Calu3 (cell line): Measurements from ENCODE around the gene ATG12. TPM values are rescaled to one million over a fixed set of nuclear protein-coding genes. Genes with fewer than 3 reads are reported as not detected.

Experiments
- BruUV-seq: library from RNA; stranded (reverse); fragments of 400-500 nt; replicated peaks from 2 replicates; lab custom pipeline; 2021; lab: Mats Ljungman, UMichigan
- CTCF ChIA-PET: fragments of 300-600 bp; sonication (Branson Sonifier 250); formaldehyde crosslinking; loops from one replicate; lab custom pipeline; 2022; ENCODE audit warnings: antibody characterized with exemption; lab: Charles Lee
- DNase-seq: peaks from one replicate; pipeline ENCODE4 v3.0.0; 2022
- H3K27ac Mint-ChIP-seq: one replicate; pipeline ENCODE4 v1.8.0; 2022; ENCODE audit warnings: mixed read lengths; ENCODE audit not compliant: unreplicated experiment
- H3K27me3 Mint-ChIP-seq: one replicate; pipeline ENCODE4 v1.8.0; 2022; ENCODE audit warnings: mixed read lengths; ENCODE audit not compliant: unreplicated experiment
- H3K36me3 Mint-ChIP-seq: one replicate; pipeline ENCODE4 v1.8.0; 2022; ENCODE audit warnings: mild to moderate bottlenecking, moderate library complexity, mixed read lengths; ENCODE audit not compliant: insufficient read depth, unreplicated experiment
- H3K4me1 Mint-ChIP-seq: one replicate; pipeline ENCODE4 v1.8.0; 2022; ENCODE audit warnings: mild to moderate bottlenecking, low read depth, mixed read lengths; ENCODE audit not compliant: unreplicated experiment
- H3K4me3 Mint-ChIP-seq: one replicate; pipeline ENCODE4 v1.8.0; 2022; ENCODE audit warnings: mild to moderate bottlenecking, low read depth, moderate library complexity, mixed read lengths; ENCODE audit not compliant: unreplicated experiment
- H3K9me3 Mint-ChIP-seq: one replicate; pipeline ENCODE4 v1.8.0; 2022; ENCODE audit warnings: low read depth, mixed read lengths; ENCODE audit not compliant: unreplicated experiment
- intact Hi-C: fragments of 100-400 bp; cut with micrococcal nuclease; formaldehyde crosslinking; loops from one replicate; pipeline ENCODE4 v1.10.0; 2022; ENCODE audit not compliant: unreplicated experiment
- total RNA-seq: library from RNA; stranded (reverse); gene quantifications from 2 replicates; pipeline ENCODE4 v1.2.3, GENCODE V29; 2022
- TF ChIP-seq, protein P1 (sequence below): fragments of 200-600 bp; IDR thresholded peaks from one replicate; pipeline ENCODE4 v1.8.0; 2022; ENCODE audit warnings: antibody characterized with exemption; ENCODE audit not compliant: unreplicated experiment

ATG12 gene
- total RNA-seq, 1 experiment from 2014 or later, result 60.5 TPM

DNA sequence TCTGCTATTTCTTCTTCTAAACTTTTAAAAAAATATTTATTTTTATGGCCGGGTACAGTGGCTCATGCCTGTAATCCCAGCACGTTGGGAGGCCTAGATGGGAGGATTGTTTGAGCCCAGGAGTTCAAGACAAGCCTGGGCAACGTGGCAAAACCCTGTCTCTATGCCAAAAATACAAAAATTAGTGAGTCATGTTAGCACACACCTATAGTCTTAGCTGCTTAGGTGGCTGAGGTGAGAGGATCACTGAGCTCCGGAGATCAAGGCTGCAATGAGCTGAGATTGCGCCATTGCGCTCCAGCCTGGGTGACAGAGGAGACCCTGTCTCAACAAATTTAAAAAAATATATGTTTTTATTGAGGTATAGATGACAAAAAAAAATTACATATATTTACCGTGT lies 5.9 kb upstream of the ATG12 start:
- BruUV-seq, result no TSS peak
- no peak for DNase-seq
- Mint-ChIP-seq H3K9me3 (no peaks in the 10 kb centered on the region), H3K4me1 (peaks cover 46% of the 10 kb centered on the region), H3K27ac (no peak overlapping the region), H3K4me3 (no peak overlapping the region), H3K27me3 (no peaks in the 10 kb centered on the region), H3K36me3 (peaks cover 15% of the 10 kb centered on the region)
- TF ChIP-seq, protein P1, sequence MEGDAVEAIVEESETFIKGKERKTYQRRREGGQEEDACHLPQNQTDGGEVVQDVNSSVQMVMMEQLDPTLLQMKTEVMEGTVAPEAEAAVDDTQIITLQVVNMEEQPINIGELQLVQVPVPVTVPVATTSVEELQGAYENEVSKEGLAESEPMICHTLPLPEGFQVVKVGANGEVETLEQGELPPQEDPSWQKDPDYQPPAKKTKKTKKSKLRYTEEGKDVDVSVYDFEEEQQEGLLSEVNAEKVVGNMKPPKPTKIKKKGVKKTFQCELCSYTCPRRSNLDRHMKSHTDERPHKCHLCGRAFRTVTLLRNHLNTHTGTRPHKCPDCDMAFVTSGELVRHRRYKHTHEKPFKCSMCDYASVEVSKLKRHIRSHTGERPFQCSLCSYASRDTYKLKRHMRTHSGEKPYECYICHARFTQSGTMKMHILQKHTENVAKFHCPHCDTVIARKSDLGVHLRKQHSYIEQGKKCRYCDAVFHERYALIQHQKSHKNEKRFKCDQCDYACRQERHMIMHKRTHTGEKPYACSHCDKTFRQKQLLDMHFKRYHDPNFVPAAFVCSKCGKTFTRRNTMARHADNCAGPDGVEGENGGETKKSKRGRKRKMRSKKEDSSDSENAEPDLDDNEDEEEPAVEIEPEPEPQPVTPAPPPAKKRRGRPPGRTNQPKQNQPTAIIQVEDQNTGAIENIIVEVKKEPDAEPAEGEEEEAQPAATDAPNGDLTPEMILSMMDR, result no peak
- CTCF ChIA-PET, result no interaction called here
- intact Hi-C loops, result no loop called here

DNA sequence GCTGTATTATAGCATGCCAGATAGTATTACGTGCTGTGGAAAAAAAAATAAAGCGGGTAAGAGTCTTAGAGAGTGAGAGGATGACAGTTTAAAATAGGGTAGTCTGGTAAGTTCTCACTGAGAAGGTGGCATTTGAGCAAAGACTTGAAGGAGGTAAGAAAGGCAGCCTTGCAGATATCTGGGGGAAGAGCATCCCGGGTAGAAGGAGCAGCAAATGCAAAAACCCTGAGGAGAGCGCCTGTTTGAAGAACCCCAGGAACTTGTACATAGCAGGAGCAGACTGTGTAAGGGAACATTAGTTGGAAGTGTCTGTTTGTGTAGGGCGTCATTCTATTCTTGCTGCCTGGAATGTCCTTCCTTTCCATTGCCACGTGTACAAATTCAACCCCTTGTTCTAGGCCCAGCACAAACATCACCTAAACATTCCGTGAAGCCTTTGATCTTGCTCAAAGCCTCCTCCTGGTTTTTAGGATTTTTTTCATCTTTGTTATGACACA lies 3.0 kb upstream of the ATG12 start:
- intact Hi-C loops, result loop anchor here (5.0 kb wide), 4 partner anchors 223 to 537 kb away; partner anchors contain the start of gene FEM1C
- no TSS peak for BruUV-seq
- H3K27ac Mint-ChIP-seq, result peak overlapping the region; percentile 25
- H3K27me3 Mint-ChIP-seq, result no peaks in the 10 kb centered on the region
- H3K9me3 Mint-ChIP-seq, result no peaks in the 10 kb centered on the region
- no peak for DNase-seq
- TF ChIP-seq, protein P1, result no peak
- CTCF ChIA-PET, result no interaction called here
- peak overlapping the region; percentile 87 for H3K4me3 Mint-ChIP-seq
- H3K4me1 Mint-ChIP-seq, result peaks cover 33% of the 10 kb centered on the region
- H3K36me3 Mint-ChIP-seq, result peaks cover 45% of the 10 kb centered on the region

DNA sequence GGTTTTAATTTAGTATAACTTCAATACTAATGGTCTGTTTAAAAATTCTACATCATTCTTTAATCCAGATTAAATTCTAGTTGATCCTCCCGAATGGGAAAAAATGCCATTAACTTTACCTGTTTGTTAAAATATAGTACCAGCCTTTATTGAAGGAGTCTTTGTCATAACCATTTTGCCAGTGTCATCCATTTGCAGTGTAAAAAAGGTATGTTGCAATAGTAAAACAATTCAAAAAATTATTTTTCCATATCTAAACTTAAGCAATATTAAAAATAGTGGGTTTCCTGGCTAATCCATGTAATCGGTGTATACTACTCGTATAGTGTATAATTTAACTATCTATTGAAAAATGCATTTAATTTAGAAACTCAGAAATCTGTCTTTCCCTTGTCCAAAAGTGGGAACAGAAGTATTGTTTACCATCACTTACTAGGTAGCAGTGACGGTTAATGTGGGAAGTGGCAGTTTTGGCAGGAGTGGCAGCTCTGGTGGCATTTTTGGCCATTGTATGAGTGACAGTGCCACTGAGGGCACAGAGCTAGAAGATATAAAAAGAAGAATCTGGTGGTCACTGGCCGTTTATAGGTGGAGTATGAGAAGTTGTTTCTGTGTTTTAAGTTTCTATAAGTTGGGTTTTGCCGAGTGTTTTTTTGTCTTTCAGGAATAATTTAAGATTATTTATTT lies 2.2 kb upstream of the ATG12 start:
- H3K27me3 Mint-ChIP-seq, result no peaks in the 10 kb centered on the region
- peaks cover 52% of the 10 kb centered on the region for H3K36me3 Mint-ChIP-seq
- TF ChIP-seq, protein P1, result no peak
- BruUV-seq, result no TSS peak
- intact Hi-C loops, result loop anchor here (5.0 kb wide), 4 partner anchors 224 to 536 kb away; partner anchors contain the start of gene FEM1C
- DNase-seq, result no peak
- H3K4me1 Mint-ChIP-seq, result peaks cover 32% of the 10 kb centered on the region
- peak overlapping the region; percentile 87 for H3K27ac Mint-ChIP-seq
- peak overlapping the region; percentile 87 for H3K4me3 Mint-ChIP-seq
- no peaks in the 10 kb centered on the region for H3K9me3 Mint-ChIP-seq
- CTCF ChIA-PET, result no interaction called here

DNA sequence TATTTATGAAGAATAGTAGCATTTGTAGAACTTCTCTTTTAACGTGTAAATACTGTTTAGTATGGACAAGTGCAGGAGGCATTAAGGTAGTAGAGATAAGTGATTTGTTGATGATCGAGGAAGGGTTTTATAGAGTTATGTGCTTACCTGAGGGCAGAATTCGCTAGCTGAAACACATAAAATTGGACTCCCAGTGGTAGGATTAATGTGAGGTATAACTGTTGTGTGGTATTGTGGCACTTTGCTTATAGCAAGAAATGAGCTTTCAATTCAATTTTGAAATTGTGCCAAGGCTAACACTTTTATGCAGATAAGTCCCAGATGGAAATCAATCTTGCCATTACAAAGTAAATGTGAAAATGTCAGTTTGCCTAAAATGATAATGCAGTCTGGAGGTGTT lies 1.6 kb upstream of the ATG12 start:
- H3K4me1 Mint-ChIP-seq, result peaks cover 31% of the 10 kb centered on the region
- no peaks in the 10 kb centered on the region for H3K9me3 Mint-ChIP-seq
- TF ChIP-seq, protein P1, result no peak
- H3K4me3 Mint-ChIP-seq, result peak overlapping the region; percentile 87
- no peak for DNase-seq
- TSS peak; percentile 48 for BruUV-seq
- CTCF ChIA-PET, result interaction anchor here (1.0 kb wide), 1 partner anchor 170 kb away, joined by 3 read pairs; no protein-coding TSS in a partner anchor
- peaks cover 52% of the 10 kb centered on the region for H3K36me3 Mint-ChIP-seq
- intact Hi-C loops, result loop anchor here (5.0 kb wide), 4 partner anchors 224 to 536 kb away; partner anchors contain the start of gene FEM1C
- H3K27ac Mint-ChIP-seq, result peak overlapping the region; percentile 87
- H3K27me3 Mint-ChIP-seq, result no peaks in the 10 kb centered on the region
